Measurements from ENCODE around the gene DCC. TPM values are rescaled to one million over a fixed set of nuclear protein-coding genes. Genes with fewer than 3 reads are reported as not detected.

The DCC gene
- total and polyA plus RNA-seq, 4 experiments from 2014 or later: not detected

- Mint-ChIP-seq H3K4me1 (no peaks in the 10 kb centered on the region), H3K9me3 (peaks cover 0 to 3% (median 0%) of the 10 kb centered on the region in 8 donors), H3K4me3 (no peak overlapping the region), H3K27me3 (no peaks in the 10 kb centered on the region), H3K27ac (no peak overlapping the region), H3K36me3 (no peaks in the 10 kb centered on the region)
- Histone ChIP-seq H3K4me1 (ENCODE audit: insufficient read depth, low read length) (no peaks in the 10 kb centered on the region), H3K27ac (ENCODE audit: low read depth, low read length) (no peak overlapping the region), H3K9me3 (ENCODE audit: control insufficient read depth in 1 of 2, low read length in 2 of 2) (no peaks in the 10 kb centered on the region), H3K4me3 (ENCODE audit: low read length in 2 of 2) (no peak overlapping the region), H3K36me3 (ENCODE audit: insufficient read depth, low read length) (no peaks in the 10 kb centered on the region), H3K27me3 (ENCODE audit: insufficient read depth, low read length) (no peaks in the 10 kb centered on the region)
- intact Hi-C loops (cut with micrococcal nuclease): no loop called here
- POLR2A ChIA-PET (ENCODE audit: partially characterized antibody): no interaction called here
- no peak for DNase-seq
- CTCF ChIA-PET (ENCODE audit: partially characterized antibody): no interaction called here
Measured at GRCh38 chr18:52395146-52395852, 55.3 kb downstream of the DCC start.

- ChIA-PET POLR2A (ENCODE audit: partially characterized antibody) (no interaction called here), CTCF (ENCODE audit: partially characterized antibody) (no interaction called here)
- intact Hi-C loops (cut with micrococcal nuclease): no loop called here
- no peaks in the 10 kb centered on the region for H3K27me3 Mint-ChIP-seq
- H3K36me3 Mint-ChIP-seq: no peaks in the 10 kb centered on the region
- H3K4me1 Mint-ChIP-seq: no peaks in the 10 kb centered on the region
- H3K27ac Mint-ChIP-seq: no peak overlapping the region
- no peak for DNase-seq
- no peak overlapping the region for H3K4me3 Mint-ChIP-seq
- no peak overlapping the region for H3K27ac ChIP-seq (ENCODE audit: low read depth, low read length)
- H3K4me1 ChIP-seq (ENCODE audit: insufficient read depth, low read length): no peaks in the 10 kb centered on the region
- no peaks in the 10 kb centered on the region for H3K27me3 ChIP-seq (ENCODE audit: insufficient read depth, low read length)
- H3K36me3 ChIP-seq (ENCODE audit: insufficient read depth, low read length): no peaks in the 10 kb centered on the region
- peaks cover 0 to 6% (median 0%) of the 10 kb centered on the region in 8 donors for H3K9me3 Mint-ChIP-seq
- no peaks in the 10 kb centered on the region for H3K9me3 ChIP-seq (ENCODE audit: control insufficient read depth in 1 of 2, low read length in 2 of 2)
- H3K4me3 ChIP-seq (ENCODE audit: low read length in 2 of 2): no peak overlapping the region
Measured at GRCh38 chr18:52401236-52401635, 61.2 kb downstream of the DCC start.

GRCh38 chr18:52402814-52403213 is 62.8 kb downstream of the DCC start:
- POLR2A ChIA-PET (ENCODE audit: partially characterized antibody): no interaction called here
- no peak overlapping the region for H3K4me3 Mint-ChIP-seq
- no peaks in the 10 kb centered on the region for H3K36me3 ChIP-seq (ENCODE audit: insufficient read depth, low read length)
- intact Hi-C loops (cut with micrococcal nuclease): no loop called here
- H3K27me3 Mint-ChIP-seq: no peaks in the 10 kb centered on the region
- H3K4me1 ChIP-seq (ENCODE audit: insufficient read depth, low read length): no peaks in the 10 kb centered on the region
- H3K4me1 Mint-ChIP-seq: no peaks in the 10 kb centered on the region
- H3K27ac ChIP-seq (ENCODE audit: low read depth, low read length): no peak overlapping the region
- no peaks in the 10 kb centered on the region for H3K27me3 ChIP-seq (ENCODE audit: insufficient read depth, low read length)
- H3K9me3 Mint-ChIP-seq: peaks cover 0 to 6% (median 0%) of the 10 kb centered on the region in 8 donors
- H3K9me3 ChIP-seq (ENCODE audit: control insufficient read depth in 1 of 2, low read length in 2 of 2): no peaks in the 10 kb centered on the region
- DNase-seq: no peak
- H3K36me3 Mint-ChIP-seq: no peaks in the 10 kb centered on the region
- H3K27ac Mint-ChIP-seq: no peak overlapping the region
- H3K4me3 ChIP-seq (ENCODE audit: low read length in 2 of 2): no peak overlapping the region
- CTCF ChIA-PET (ENCODE audit: partially characterized antibody): no interaction called here

GRCh38 chr18:52403291-52404021 is 63.5 kb downstream of the DCC start:
- no peaks in the 10 kb centered on the region for H3K27me3 Mint-ChIP-seq
- Histone ChIP-seq H3K27me3 (ENCODE audit: insufficient read depth, low read length) (no peaks in the 10 kb centered on the region), H3K9me3 (ENCODE audit: control insufficient read depth in 1 of 2, low read length in 2 of 2) (no peaks in the 10 kb centered on the region), H3K4me1 (ENCODE audit: insufficient read depth, low read length) (no peaks in the 10 kb centered on the region), H3K4me3 (ENCODE audit: low read length in 2 of 2) (no peak overlapping the region), H3K27ac (ENCODE audit: low read depth, low read length) (no peak overlapping the region), H3K36me3 (ENCODE audit: insufficient read depth, low read length) (no peaks in the 10 kb centered on the region)
- ChIA-PET POLR2A (ENCODE audit: partially characterized antibody) (no interaction called here), CTCF (ENCODE audit: partially characterized antibody) (no interaction called here)
- intact Hi-C loops (cut with micrococcal nuclease): no loop called here
- no peak for DNase-seq
- no peaks in the 10 kb centered on the region for H3K4me1 Mint-ChIP-seq
- no peak overlapping the region for H3K4me3 Mint-ChIP-seq
- H3K27ac Mint-ChIP-seq: no peak overlapping the region
- no peaks in the 10 kb centered on the region for H3K36me3 Mint-ChIP-seq
- peaks cover 0 to 6% (median 0%) of the 10 kb centered on the region in 8 donors for H3K9me3 Mint-ChIP-seq

GRCh38 chr18:52408800-52409302 is 68.9 kb downstream of the DCC start:
- no peaks in the 10 kb centered on the region for H3K9me3 ChIP-seq (ENCODE audit: control insufficient read depth in 1 of 2, low read length in 2 of 2)
- H3K27ac ChIP-seq (ENCODE audit: low read depth, low read length): no peak overlapping the region
- Mint-ChIP-seq H3K4me1 (peaks cover 0 to 3% (median 0%) of the 10 kb centered on the region in 4 donors), H3K9me3 (peaks cover 0 to 4% (median 0%) of the 10 kb centered on the region in 8 donors), H3K27me3 (no peaks in the 10 kb centered on the region), H3K36me3 (no peaks in the 10 kb centered on the region), H3K4me3 (no peak overlapping the region), H3K27ac (no peak overlapping the region)
- H3K4me3 ChIP-seq (ENCODE audit: low read length in 2 of 2): no peak overlapping the region
- no peaks in the 10 kb centered on the region for H3K4me1 ChIP-seq (ENCODE audit: insufficient read depth, low read length)
- intact Hi-C loops (cut with micrococcal nuclease): no loop called here
- H3K27me3 ChIP-seq (ENCODE audit: insufficient read depth, low read length): no peaks in the 10 kb centered on the region
- ChIA-PET CTCF (ENCODE audit: partially characterized antibody) (interaction anchor here (0.8 kb wide), 1 partner anchor 11 kb away, joined by 3 read pairs; no protein-coding TSS in a partner anchor), POLR2A (ENCODE audit: partially characterized antibody) (no interaction called here)
- no peaks in the 10 kb centered on the region for H3K36me3 ChIP-seq (ENCODE audit: insufficient read depth, low read length)
- DNase-seq: no peak

- Histone ChIP-seq H3K9me3 (ENCODE audit: control insufficient read depth in 1 of 2, low read length in 2 of 2) (no peaks in the 10 kb centered on the region), H3K36me3 (ENCODE audit: insufficient read depth, low read length) (no peaks in the 10 kb centered on the region), H3K27me3 (ENCODE audit: insufficient read depth, low read length) (no peaks in the 10 kb centered on the region), H3K4me3 (ENCODE audit: low read length in 2 of 2) (no peak overlapping the region), H3K27ac (ENCODE audit: low read depth, low read length) (no peak overlapping the region), H3K4me1 (ENCODE audit: insufficient read depth, low read length) (no peaks in the 10 kb centered on the region)
- H3K36me3 Mint-ChIP-seq: no peaks in the 10 kb centered on the region
- peaks cover 0 to 4% (median 0%) of the 10 kb centered on the region in 8 donors for H3K9me3 Mint-ChIP-seq
- no peak for DNase-seq
- H3K4me3 Mint-ChIP-seq: no peak overlapping the region
- POLR2A ChIA-PET (ENCODE audit: partially characterized antibody): no interaction called here
- no peaks in the 10 kb centered on the region for H3K27me3 Mint-ChIP-seq
- CTCF ChIA-PET (ENCODE audit: partially characterized antibody): interaction anchor here (0.8 kb wide), 1 partner anchor 12 kb away, joined by 3 read pairs; no protein-coding TSS in a partner anchor
- intact Hi-C loops (cut with micrococcal nuclease): no loop called here
- H3K4me1 Mint-ChIP-seq: peaks cover 0 to 3% (median 0%) of the 10 kb centered on the region in 4 donors
- no peak overlapping the region for H3K27ac Mint-ChIP-seq
Measured at GRCh38 chr18:52409727-52410126, 69.7 kb downstream of the DCC start.

- intact Hi-C loops (cut with micrococcal nuclease): no loop called here
- Mint-ChIP-seq H3K9me3 (peaks cover 0 to 11% (median 0%) of the 10 kb centered on the region in 8 donors), H3K36me3 (no peaks in the 10 kb centered on the region), H3K27ac (no peak overlapping the region), H3K4me1 (no peaks in the 10 kb centered on the region), H3K4me3 (no peak overlapping the region), H3K27me3 (no peaks in the 10 kb centered on the region)
- Histone ChIP-seq H3K36me3 (ENCODE audit: insufficient read depth, low read length) (no peaks in the 10 kb centered on the region), H3K27me3 (ENCODE audit: insufficient read depth, low read length) (no peaks in the 10 kb centered on the region), H3K9me3 (ENCODE audit: control insufficient read depth in 1 of 2, low read length in 2 of 2) (no peaks in the 10 kb centered on the region), H3K4me1 (ENCODE audit: insufficient read depth, low read length) (no peaks in the 10 kb centered on the region), H3K4me3 (ENCODE audit: low read length in 2 of 2) (no peak overlapping the region), H3K27ac (ENCODE audit: low read depth, low read length) (no peak overlapping the region)
- CTCF ChIA-PET (ENCODE audit: partially characterized antibody): no interaction called here
- POLR2A ChIA-PET (ENCODE audit: partially characterized antibody): no interaction called here
- no peak for DNase-seq
Measured at GRCh38 chr18:52415131-52415530, 75.1 kb downstream of the DCC start.
